RWPE2 (cell line): ENCODE results near the gene DNAJB6.

ENCODE experiments used
- ATAC-seq: fragments of 200-7000 bp; cut with Tn5 transposase; 3 replicates; pipeline ENCODE4 v1.9.1; 2021; ENCODE audit warnings: low read depth
- DNase-seq: peaks from one replicate; pipeline ENCODE4 v3.0.0-alpha.2; 2020; ENCODE audit warnings: low spot score
- H3K27ac ChIP-seq: fragments of 450-650 bp; 2 replicates; pipeline ENCODE4 v1.5.1; 2017; ENCODE audit warnings: mild to moderate bottlenecking; ENCODE audit not compliant: poor library complexity, severe bottlenecking
- H3K27me3 ChIP-seq: fragments of 250-450 bp; sonication (Bioruptor Pico); 2 replicates; pipeline ENCODE4 v1.5.1; 2021; ENCODE audit warnings: mild to moderate bottlenecking, moderate library complexity; ENCODE audit not compliant: insufficient read depth, poor library complexity, severe bottlenecking
- H3K36me3 ChIP-seq: fragments of 250-450 bp; sonication (Bioruptor Pico); 2 replicates; pipeline ENCODE4 v1.5.1; 2020; ENCODE audit warnings: low read depth, mild to moderate bottlenecking, moderate library complexity
- H3K4me1 ChIP-seq: fragments of 250-450 bp; sonication (Bioruptor Pico); 2 replicates; pipeline ENCODE4 v1.5.1; 2021; ENCODE audit warnings: mild to moderate bottlenecking, moderate library complexity; ENCODE audit not compliant: insufficient read depth, poor library complexity, severe bottlenecking
- H3K4me3 ChIP-seq: fragments of 250-450 bp; sonication (Bioruptor Pico); 2 replicates; pipeline ENCODE4 v1.5.1; 2021; ENCODE audit warnings: mild to moderate bottlenecking, moderate library complexity; ENCODE audit not compliant: severe bottlenecking
- H3K9me3 ChIP-seq: fragments of 250-450 bp; sonication (Bioruptor Pico); 2 replicates; pipeline ENCODE4 v1.5.1; 2021; ENCODE audit warnings: mild to moderate bottlenecking, moderate library complexity; ENCODE audit not compliant: severe bottlenecking
- CTCF ChIP-seq: fragments of 450-650 bp; IDR thresholded peaks from one replicate; pipeline ENCODE4 v1.5.1; 2017; ENCODE audit warnings: mild to moderate bottlenecking, moderate library complexity; ENCODE audit not compliant: poor library complexity, severe bottlenecking

Gene DNAJB6

GRCh38 chr7:157347217-157347904, 10.6 kb downstream of the DNAJB6 start:
- peak; percentile 86 for ATAC-seq
- TF ChIP-seq CTCF = no peak
- no peaks in the 10 kb centered on the region for H3K9me3 ChIP-seq
- peak overlapping the region; percentile 28 for H3K27ac ChIP-seq
- no peak overlapping the region for H3K4me3 ChIP-seq
- no peaks in the 10 kb centered on the region for H3K27me3 ChIP-seq
- H3K4me1 ChIP-seq = peaks cover 23% of the 10 kb centered on the region
- DNase-seq = no peak
- H3K36me3 ChIP-seq = peaks cover 16% of the 10 kb centered on the region; the same call in 1 of the 2 replicates

- Histone ChIP-seq H3K4me1 (peaks cover 23% of the 10 kb centered on the region), H3K9me3 (no peaks in the 10 kb centered on the region), H3K27ac (no peak overlapping the region), H3K27me3 (no peaks in the 10 kb centered on the region), H3K36me3 (peaks cover 16% of the 10 kb centered on the region), H3K4me3 (no peak overlapping the region)
- no peak for ATAC-seq
- DNase-seq = no peak
- no peak for TF ChIP-seq CTCF
Measured at GRCh38 chr7:157348548-157348947, 11.7 kb downstream of the DNAJB6 start.

- Histone ChIP-seq H3K4me1 (peaks cover 33% of the 10 kb centered on the region), H3K27ac (no peak overlapping the region), H3K27me3 (no peaks in the 10 kb centered on the region), H3K9me3 (no peaks in the 10 kb centered on the region), H3K36me3 (peaks cover 21% of the 10 kb centered on the region), H3K4me3 (no peak overlapping the region)
- DNase-seq (no peak), ATAC-seq (no peak)
- TF ChIP-seq CTCF = no peak
Measured at GRCh38 chr7:157352516-157352915, 15.7 kb downstream of the DNAJB6 start.

GRCh38 chr7:157355784-157356511, 19.1 kb downstream of the DNAJB6 start:
- no peaks in the 10 kb centered on the region for H3K9me3 ChIP-seq
- ATAC-seq = peak; percentile 54
- H3K36me3 ChIP-seq = peaks cover 41% of the 10 kb centered on the region
- H3K27me3 ChIP-seq = no peaks in the 10 kb centered on the region
- TF ChIP-seq CTCF = no peak
- H3K4me3 ChIP-seq = no peak overlapping the region
- no peak for DNase-seq
- H3K4me1 ChIP-seq = peaks cover 43% of the 10 kb centered on the region
- peak overlapping the region; percentile 48 for H3K27ac ChIP-seq
